H1 (cell line): Measurements from ENCODE around the gene SELENOF. TPM values are rescaled to one million over a fixed set of nuclear protein-coding genes. Genes with fewer than 3 reads are reported as not detected.

Experiments
- CTCF ChIA-PET: fragments of 300-600 bp; sonication (Branson Sonifier 250); formaldehyde crosslinking; loops from one replicate; lab custom pipeline; 2021; ENCODE audit not compliant: partially characterized antibody; lab: Charles Lee
- POLR2A ChIA-PET: fragments of 300-600 bp; sonication (Branson Sonifier 250); formaldehyde crosslinking; loops from one replicate; lab custom pipeline; 2021; ENCODE audit warnings: inconsistent platforms; ENCODE audit not compliant: partially characterized antibody; lab: Charles Lee
- DNase-seq, 2 experiments: peaks; one replicate each; pipeline versions ENCODE4 v3.0.0 to v3.0.0-alpha.2; 2010 to 2022; ENCODE audit warnings: low spot score in 2 of 2, low read depth in 1 of 2, mixed read lengths in 1 of 2
- FAIRE-seq: peaks from 2 replicates; lab custom pipeline; 2011; peaks lifted over from hg19 to GRCh38; lab: Jason Lieb, UNC
- H2AFZ ChIP-seq: 2 replicates; pipeline ENCODE4 v1.8.1; 2012; ENCODE audit warnings: low read length, inconsistent platforms
- H2AK5ac ChIP-seq: 2 replicates; pipeline ENCODE4 v1.6.1; 2013; ENCODE audit warnings: low read depth, low read length
- H2BK120ac ChIP-seq: replicated peaks from 2 replicates; pipeline ENCODE3; 2013; ENCODE audit warnings: low read depth, low read length, inconsistent platforms
- H2BK12ac ChIP-seq: 2 replicates; pipeline ENCODE4 v1.6.1; 2013; ENCODE audit warnings: low read depth, low read length
- H2BK15ac ChIP-seq: 2 replicates; pipeline ENCODE4 v1.6.1; 2013; ENCODE audit warnings: low read length
- H2BK20ac ChIP-seq: 2 replicates; pipeline ENCODE4 v1.6.1; 2013; ENCODE audit warnings: low read length
- H2BK5ac ChIP-seq: 2 replicates; pipeline ENCODE4 v1.6.1; 2013; ENCODE audit warnings: low read depth, low read length
- H3K14ac ChIP-seq: 2 replicates; pipeline ENCODE4 v1.6.1; 2013; ENCODE audit warnings: inconsistent platforms; ENCODE audit not compliant: insufficient read length
- H3K18ac ChIP-seq: 2 replicates; pipeline ENCODE4 v1.6.1; 2013; ENCODE audit warnings: low read length; ENCODE audit errors: extremely low read depth
- H3K23ac ChIP-seq: 2 replicates; pipeline ENCODE4 v1.6.1; 2013; ENCODE audit warnings: inconsistent platforms; ENCODE audit not compliant: insufficient read length
- H3K23me2 ChIP-seq: 2 replicates; pipeline ENCODE4 v1.6.1; 2013; ENCODE audit warnings: low read depth, low read length
- H3K27ac ChIP-seq: 2 replicates; pipeline ENCODE4 v1.6.1; 2011; ENCODE audit warnings: low read depth, low read length, inconsistent platforms
- H3K27me3 ChIP-seq, 4 experiments: replicated peaks in 1 of 4; 1 replicate in 1 of 4; 2 replicates in 3 of 4; pipeline versions ENCODE4 v1.6.1 to v1.8.1; 2011 to 2013; ENCODE audit warnings: low read length in 3 of 4, mild to moderate bottlenecking in 3 of 4, inconsistent platforms in 2 of 4, mixed read lengths in 2 of 4, moderate library complexity in 1 of 4; ENCODE audit not compliant: control insufficient read depth in 3 of 4, insufficient read depth in 3 of 4; ENCODE audit errors: extremely low read depth in 1 of 4
- H3K36me3 ChIP-seq, 4 experiments: 2 replicates each; pipeline versions ENCODE4 v1.6.1 to v1.8.1; 2011 to 2013; ENCODE audit warnings: mild to moderate bottlenecking in 4 of 4, low read length in 3 of 4, moderate library complexity in 2 of 4, control low read depth in 1 of 4, inconsistent platforms in 1 of 4; ENCODE audit not compliant: insufficient read depth in 4 of 4, control insufficient read depth in 2 of 4
- H3K4ac ChIP-seq: replicated peaks from 2 replicates; pipeline ENCODE3; 2013; ENCODE audit warnings: low read length, low read depth, mixed read lengths, inconsistent platforms; ENCODE audit not compliant: insufficient read length
- H3K4me1 ChIP-seq, 4 experiments: replicated peaks in 1 of 4; 1 replicate in 1 of 4; 2 replicates in 3 of 4; pipeline versions ENCODE4 v1.6.1 to v1.8.1; 2011 to 2013; ENCODE audit warnings: low read length in 3 of 4, inconsistent platforms in 2 of 4, mixed read lengths in 1 of 4; ENCODE audit not compliant: insufficient read depth in 4 of 4, control insufficient read depth in 3 of 4
- H3K4me2 ChIP-seq, 2 experiments: 2 replicates each; pipeline versions ENCODE4 v1.6.1 to v1.8.1; 2011 to 2013; ENCODE audit warnings: low read depth in 2 of 2, low read length in 2 of 2, control low read depth in 1 of 2, inconsistent platforms in 1 of 2, mild to moderate bottlenecking in 1 of 2; ENCODE audit not compliant: insufficient read depth in 1 of 2
- H3K4me3 ChIP-seq, 4 experiments: fragments of 200-600, 300-600 bp in 1 of 4; sonication (generic), shearing (Covaris generic), sonication (Bioruptor Twin) in 1 of 4; 2 replicates each; pipeline versions ENCODE4 v1.5.1 to v1.8.1; 2011 to 2016; ENCODE audit warnings: low read length in 4 of 4, low read depth in 3 of 4, control low read depth in 2 of 4, inconsistent platforms in 2 of 4, mild to moderate bottlenecking in 2 of 4, mixed read lengths in 1 of 4, moderate library complexity in 1 of 4; ENCODE audit not compliant: insufficient read depth in 2 of 4; ENCODE audit errors: extremely low read depth in 1 of 4
- H3K56ac ChIP-seq: replicated peaks from 2 replicates; pipeline ENCODE3; 2013; ENCODE audit warnings: low read depth, mild to moderate bottlenecking, mixed read lengths, low read length, inconsistent platforms; ENCODE audit not compliant: insufficient read length
- H3K79me1 ChIP-seq: 2 replicates; pipeline ENCODE4 v1.6.1; 2013; ENCODE audit warnings: low read depth, low read length, control low read depth
- H3K79me2 ChIP-seq, 2 experiments: 2 replicates each; pipeline versions ENCODE4 v1.6.1 to v1.8.1; 2012 to 2013; ENCODE audit warnings: low read length in 2 of 2, mild to moderate bottlenecking in 2 of 2, inconsistent platforms in 1 of 2; ENCODE audit not compliant: insufficient read depth in 2 of 2, control insufficient read depth in 1 of 2
- H3K9ac ChIP-seq, 4 experiments: replicated peaks in 1 of 4; 1 replicate in 1 of 4; 2 replicates in 3 of 4; pipeline versions ENCODE4 v1.6.1 to v1.8.1; 2011 to 2013; ENCODE audit warnings: low read depth in 3 of 4, low read length in 3 of 4, control low read depth in 2 of 4, mild to moderate bottlenecking in 2 of 4, moderate library complexity in 2 of 4, inconsistent platforms in 1 of 4; ENCODE audit errors: extremely low read depth in 1 of 4
- H3K9me3 ChIP-seq, 2 experiments: 2 replicates each; pipeline versions ENCODE4 v1.6.1 to v1.8.1; 2012 to 2013; ENCODE audit warnings: mild to moderate bottlenecking in 2 of 2, moderate library complexity in 2 of 2, control low read depth in 1 of 2, inconsistent platforms in 1 of 2, low read depth in 1 of 2, low read length in 1 of 2, mixed read lengths in 1 of 2; ENCODE audit not compliant: insufficient read depth in 2 of 2
- H4K20me1 ChIP-seq, 2 experiments: replicated peaks in 1 of 2; 2 replicates each; pipeline versions ENCODE3 to v1.8.1; 2011 to 2013; ENCODE audit warnings: inconsistent platforms in 2 of 2, low read length in 2 of 2, mild to moderate bottlenecking in 1 of 2; ENCODE audit not compliant: insufficient read depth in 2 of 2, control insufficient read depth in 1 of 2
- H4K5ac ChIP-seq: 2 replicates; pipeline ENCODE4 v1.6.1; 2013; ENCODE audit warnings: low read length, low read depth, mixed read lengths, inconsistent platforms; ENCODE audit not compliant: insufficient read length
- H4K8ac ChIP-seq: 2 replicates; pipeline ENCODE4 v1.8.0; 2013; ENCODE audit warnings: mild to moderate bottlenecking, moderate library complexity, low read length, inconsistent platforms; ENCODE audit not compliant: insufficient read depth; ENCODE audit errors: extremely low read depth
- H4K91ac ChIP-seq: replicated peaks from 2 replicates; pipeline ENCODE3; 2013; ENCODE audit warnings: low read length, mixed read lengths, inconsistent platforms; ENCODE audit not compliant: insufficient read length
- BCL11A ChIP-seq, 2 experiments: IDR thresholded peaks; one replicate each; pipeline ENCODE4 v1.6.1; 2011; ENCODE audit warnings: low read depth in 2 of 2, low read length in 2 of 2, mild to moderate bottlenecking in 2 of 2
- GABPA ChIP-seq: IDR thresholded peaks from 2 replicates; pipeline ENCODE4 v1.6.1; 2011; ENCODE audit warnings: mild to moderate bottlenecking, low read length, moderate library complexity, borderline replicate concordance; ENCODE audit not compliant: insufficient read depth
- HDAC6 ChIP-seq: IDR thresholded peaks from one replicate; pipeline ENCODE4 v1.7.1; 2012; ENCODE audit warnings: low read depth, mild to moderate bottlenecking, inconsistent platforms, low read length, moderate library complexity
- JUN ChIP-seq: IDR thresholded peaks from 2 replicates; pipeline ENCODE4 v1.6.1; 2011; ENCODE audit warnings: low read depth, mild to moderate bottlenecking, improper control_type of control experiment, low read length
- WGBS, 2 experiments: shearing (Covaris generic) in 1 of 2; methylation state at CpG; one replicate each; pipeline versions ENCODE4 v1.1.6 to v1.1.7; 2013 to 2015; ENCODE audit warnings: low lambda C conversion rate in 2 of 2, mixed read lengths in 2 of 2, inconsistent platforms in 1 of 2, low coverage in 1 of 2, missing lambda C conversion rate in 1 of 2; ENCODE audit not compliant: insufficient replicate concordance in 2 of 2, insufficient coverage in 1 of 2, insufficient read length in 1 of 2; ENCODE audit errors: extremely low coverage in 1 of 2, missing lambda C conversion rate in 1 of 2; 5-methylcytosine and 5-hydroxymethylcytosine counted together
- polyA plus RNA-seq, 7 experiments: library from polyadenylated mRNA; depleted of rRNA in 3 of 7; stranded (reverse) in 5 of 7; unstranded in 2 of 7; fragments of >200 nt in 5 of 7; fragments of 200-250 nt in 2 of 7; gene quantifications; 1 replicate in 5 of 7; 2 replicates in 1 of 7; 4 replicates in 1 of 7; pipeline versions ENCODE4 v1.2.1 to v1.2.3, GENCODE V29; 2011 to 2013; ENCODE audit warnings: missing spikeins in 2 of 7, mixed read lengths in 2 of 7
- total RNA-seq: library from RNA; stranded (reverse); fragmentation: NEBNext Ultra II Directional; extraction: Animal tissue kit (Norgen Biotek cat#: 25700); gene quantifications from 2 replicates; pipeline ENCODE4 v1.2.1, GENCODE V29; 2021

Gene SELENOF
- total and polyA plus RNA-seq, 2 of the 8 experiments (the other 6 are each of a cell fraction or from before 2014, with no cell fraction given) = 70.7 to 163 TPM

- Histone ChIP-seq H4K91ac (no peak overlapping the region), H2AFZ (no peak overlapping the region), H4K5ac (no peak overlapping the region), H4K8ac (no peak overlapping the region), H3K18ac (no peak overlapping the region), H3K4me1 (peaks cover 0 to 9% (median 6%) of the 10 kb centered on the region in 4 experiments; a peak in 3 of 7 replicates), H2AK5ac (no peak overlapping the region), H3K4me2 (peak overlapping the region in 1 of 2 experiments; percentile 22; a peak in 1 of 4 replicates), H3K27ac (no peak overlapping the region), H2BK120ac (no peak overlapping the region), H3K36me3 (no peaks in the 10 kb centered on the region), H3K4ac (no peak overlapping the region), H2BK15ac (no peak overlapping the region), H3K14ac (no peak overlapping the region), H3K9me3 (no peaks in the 10 kb centered on the region), H2BK12ac (no peak overlapping the region), H3K56ac (no peak overlapping the region), H3K9ac (no peak overlapping the region), H4K20me1 (peaks cover 0 to 2% of the 10 kb centered on the region in 2 experiments), H3K23me2 (no peaks in the 10 kb centered on the region), H3K79me2 (peaks cover 3 to 92% of the 10 kb centered on the region in 2 experiments), H2BK5ac (no peak overlapping the region), H2BK20ac (no peak overlapping the region), H3K27me3 (no peaks in the 10 kb centered on the region), H3K4me3 (peak overlapping the region in 1 of 4 experiments; percentile 36; a peak in 2 of 8 replicates), H3K23ac (no peak overlapping the region), H3K79me1 (peaks cover 4% of the 10 kb centered on the region; the same call in 1 of the 2 replicates)
- ChIA-PET POLR2A (no interaction called here), CTCF (interaction anchor here (1.4 to 2.0 kb wide), 2 partner anchors 19 to 26 kb away, joined by 3 to 4 read pairs; no protein-coding TSS in a partner anchor)
- TF ChIP-seq GABPA (no peak), JUN (no peak), BCL11A (IDR thresholded peaks at IDR 0.05; ENCODE audit: low read depth in 2 of 2, low read length in 2 of 2) (no peak), HDAC6 (no peak)
- FAIRE-seq = no peak
- WGBS, 2 experiments = 62% methylated on average over 2 of the region's 2 CpGs; no CpG with 5 or more reads in 1 of the 2 experiments
- DNase-seq = no peak
Measured at GRCh38 chr1:86938855-86939254, 24.9 kb upstream of the SELENOF start.
